Endometrial microvascular endothelial cells (primary cell): ENCODE measurements around the gene FHL1. TPM values are rescaled to one million over a fixed set of nuclear protein-coding genes. Genes with fewer than 3 reads are reported as not detected.

Experiments
- in situ Hi-C: cut with HindIII; loops from 2 replicates; pipeline ENCODE4 v1.10.0; 2017; ENCODE audit warnings: low sequenced_read_pairs, low pct_unique_long_range_greater_than_20kb; ENCODE audit errors: inconsistent ontology term
- total RNA-seq: library from RNA; depleted of rRNA; stranded (reverse); fragments of >200 nt; gene quantifications from one replicate; pipeline ENCODE4 v1.2.3, GENCODE V29; 2015; ENCODE audit errors: inconsistent ontology term

FHL1 gene
- total RNA-seq, 1 donor from 2014 or later, result 66.1 TPM

- in situ Hi-C loops, result no loop called here
Observed at GRCh38 chrX:136201601-136202000, 54.3 kb downstream of the FHL1 start.

- in situ Hi-C loops, result no loop called here
Observed at GRCh38 chrX:136202889-136203288, 55.6 kb downstream of the FHL1 start.

GRCh38 chrX:136203438-136203837 is 56.1 kb downstream of the FHL1 start:
- in situ Hi-C loops, result no loop called here

GRCh38 chrX:136203951-136204350 is 56.6 kb downstream of the FHL1 start:
- in situ Hi-C loops, result no loop called here

GRCh38 chrX:136204571-136204970 is 57.2 kb downstream of the FHL1 start:
- in situ Hi-C loops, result no loop called here

GRCh38 chrX:136205882-136206380 is 58.6 kb downstream of the FHL1 start:
- in situ Hi-C loops, result no loop called here

GRCh38 chrX:136206916-136207315 is 59.6 kb downstream of the FHL1 start:
- in situ Hi-C loops, result no loop called here

- in situ Hi-C loops, result no loop called here
Observed at GRCh38 chrX:136207546-136207945, 60.2 kb downstream of the FHL1 start.

- in situ Hi-C loops, result no loop called here
Observed at GRCh38 chrX:136209016-136209738, 61.8 kb downstream of the FHL1 start.

- in situ Hi-C loops, result loop anchor here (10.0 kb wide), 1 partner anchor 45 kb away; no protein-coding TSS in a partner anchor
Observed at GRCh38 chrX:136209751-136210150, 62.4 kb downstream of the FHL1 start.

GRCh38 chrX:136210243-136210642 is 62.9 kb downstream of the FHL1 start:
- in situ Hi-C loops, result loop anchor here (10.0 kb wide), 1 partner anchor 45 kb away; no protein-coding TSS in a partner anchor

GRCh38 chrX:136210806-136211205 is 63.5 kb downstream of the FHL1 start:
- in situ Hi-C loops, result loop anchor here (10.0 kb wide), 1 partner anchor 46 kb away; no protein-coding TSS in a partner anchor

GRCh38 chrX:136211766-136212556 is 64.6 kb downstream of the FHL1 start:
- in situ Hi-C loops, result loop anchor here (10.0 kb wide), 1 partner anchor 47 kb away; no protein-coding TSS in a partner anchor

GRCh38 chrX:136212557-136213111 is 65.3 kb downstream of the FHL1 start:
- in situ Hi-C loops, result loop anchor here (10.0 kb wide), 1 partner anchor 48 kb away; no protein-coding TSS in a partner anchor

GRCh38 chrX:136214551-136214950 is 67.2 kb downstream of the FHL1 start:
- in situ Hi-C loops, result loop anchor here (10.0 kb wide), 1 partner anchor 50 kb away; no protein-coding TSS in a partner anchor

- in situ Hi-C loops, result loop anchor here (10.0 kb wide), 1 partner anchor 51 kb away; no protein-coding TSS in a partner anchor
Observed at GRCh38 chrX:136215559-136215958, 68.2 kb downstream of the FHL1 start.

GRCh38 chrX:136219893-136220292 is 72.6 kb downstream of the FHL1 start:
- in situ Hi-C loops, result loop anchor here (10.0 kb wide), 1 partner anchor 55 kb away; no protein-coding TSS in a partner anchor

GRCh38 chrX:136220540-136220939 is 73.2 kb downstream of the FHL1 start:
- in situ Hi-C loops, result no loop called here

GRCh38 chrX:136220951-136221350 is 73.6 kb downstream of the FHL1 start:
- in situ Hi-C loops, result no loop called here
